ENCODE measurements around the gene HSPA12B.

HSPA12B gene

GRCh38 chr20:3775457-3776108 lies 43.1 kb downstream of the HSPA12B start (continued):
- TF ChIP-seq, protein P1, sequence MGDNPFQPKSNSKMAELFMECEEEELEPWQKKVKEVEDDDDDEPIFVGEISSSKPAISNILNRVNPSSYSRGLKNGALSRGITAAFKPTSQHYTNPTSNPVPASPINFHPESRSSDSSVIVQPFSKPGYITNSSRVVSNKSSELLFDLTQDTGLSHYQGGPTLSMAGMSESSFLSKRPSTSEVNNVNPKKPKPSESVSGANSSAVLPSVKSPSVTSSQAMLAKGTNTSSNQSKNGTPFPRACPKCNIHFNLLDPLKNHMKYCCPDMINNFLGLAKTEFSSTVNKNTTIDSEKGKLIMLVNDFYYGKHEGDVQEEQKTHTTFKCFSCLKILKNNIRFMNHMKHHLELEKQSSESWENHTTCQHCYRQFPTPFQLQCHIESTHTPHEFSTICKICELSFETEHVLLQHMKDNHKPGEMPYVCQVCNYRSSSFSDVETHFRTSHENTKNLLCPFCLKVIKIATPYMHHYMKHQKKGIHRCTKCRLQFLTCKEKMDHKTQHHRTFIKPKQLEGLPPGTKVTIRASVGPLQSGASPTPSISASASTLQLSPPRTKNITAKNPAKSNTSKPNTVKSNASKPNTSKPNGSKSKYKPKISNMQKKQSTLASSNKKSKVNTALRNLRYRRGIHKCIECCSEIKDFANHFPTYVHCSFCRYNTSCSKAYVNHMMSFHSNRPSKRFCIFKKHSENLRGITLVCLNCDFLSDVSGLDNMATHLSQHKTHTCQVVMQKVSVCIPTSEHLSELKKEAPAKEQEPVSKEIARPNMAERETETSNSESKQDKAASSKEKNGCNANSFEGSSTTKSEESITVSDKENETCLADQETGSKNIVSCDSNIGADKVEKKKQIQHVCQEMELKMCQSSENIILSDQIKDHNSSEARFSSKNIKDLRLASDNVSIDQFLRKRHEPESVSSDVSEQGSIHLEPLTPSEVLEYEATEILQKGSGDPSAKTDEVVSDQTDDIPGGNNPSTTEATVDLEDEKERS (tag by site-specific recombination; IDR thresholded peaks at IDR 0.05): no peak
- TF ChIP-seq ZNF449 (tag by site-specific recombination; IDR thresholded peaks at IDR 0.05) (no peak), ZNF473 (tag by site-specific recombination; IDR thresholded peaks at IDR 0.05) (no peak), ZNF354C (tag by site-specific recombination; IDR thresholded peaks at IDR 0.05; ENCODE audit: borderline replicate concordance, low read depth) (no peak)
- TF ChIP-seq, protein P2, sequence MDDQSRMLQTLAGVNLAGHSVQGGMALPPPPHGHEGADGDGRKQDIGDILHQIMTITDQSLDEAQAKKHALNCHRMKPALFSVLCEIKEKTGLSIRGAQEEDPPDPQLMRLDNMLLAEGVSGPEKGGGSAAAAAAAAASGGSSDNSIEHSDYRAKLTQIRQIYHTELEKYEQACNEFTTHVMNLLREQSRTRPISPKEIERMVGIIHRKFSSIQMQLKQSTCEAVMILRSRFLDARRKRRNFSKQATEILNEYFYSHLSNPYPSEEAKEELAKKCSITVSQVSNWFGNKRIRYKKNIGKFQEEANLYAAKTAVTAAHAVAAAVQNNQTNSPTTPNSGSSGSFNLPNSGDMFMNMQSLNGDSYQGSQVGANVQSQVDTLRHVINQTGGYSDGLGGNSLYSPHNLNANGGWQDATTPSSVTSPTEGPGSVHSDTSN (CRISPR knock-in tag; IDR thresholded peaks at IDR 0.05): no peak

- Histone ChIP-seq H3K27ac (ENCODE audit: extremely low read depth, low read depth, low read length) (no peak overlapping the region), H3K9me3 (ENCODE audit: control insufficient read depth, insufficient read depth, low read depth, low read length) (no peaks in the 10 kb centered on the region), H3K4me3 (ENCODE audit: low read depth, low read length) (peak overlapping the region; percentile 25), H3K4me1 (ENCODE audit: control insufficient read depth, insufficient read depth, low read length) (no peaks in the 10 kb centered on the region), H3K36me3 (ENCODE audit: control insufficient read depth in 2 of 2, insufficient read depth in 1 of 2, low read length in 2 of 2) (no peaks in the 10 kb centered on the region; a peak in 1 of 3 replicates)
- POLR2A ChIA-PET: interaction anchor here (0.7 to 2.9 kb wide), 3 partner anchors 9 to 35 kb away, joined by 3 to 36 read pairs (median 3); partner anchors contain the start of gene ADISSP
- TF ChIP-seq ZNF341 (tag by site-specific recombination; IDR thresholded peaks at IDR 0.05; ENCODE audit: low read depth) (peak; percentile 53; the same call in 1 of the 2 replicates), PRDM1 (tag by site-specific recombination; IDR thresholded peaks at IDR 0.05) (no peak)
- CTCF ChIA-PET: interaction anchor here (0.6 to 2.9 kb wide), 3 partner anchors 9 to 723 kb away, joined by 3 to 12 read pairs (median 3); partner anchors contain the start of gene ADISSP
Observed at GRCh38 chr20:3777381-3777715, 44.9 kb downstream of the HSPA12B start.

DNA sequence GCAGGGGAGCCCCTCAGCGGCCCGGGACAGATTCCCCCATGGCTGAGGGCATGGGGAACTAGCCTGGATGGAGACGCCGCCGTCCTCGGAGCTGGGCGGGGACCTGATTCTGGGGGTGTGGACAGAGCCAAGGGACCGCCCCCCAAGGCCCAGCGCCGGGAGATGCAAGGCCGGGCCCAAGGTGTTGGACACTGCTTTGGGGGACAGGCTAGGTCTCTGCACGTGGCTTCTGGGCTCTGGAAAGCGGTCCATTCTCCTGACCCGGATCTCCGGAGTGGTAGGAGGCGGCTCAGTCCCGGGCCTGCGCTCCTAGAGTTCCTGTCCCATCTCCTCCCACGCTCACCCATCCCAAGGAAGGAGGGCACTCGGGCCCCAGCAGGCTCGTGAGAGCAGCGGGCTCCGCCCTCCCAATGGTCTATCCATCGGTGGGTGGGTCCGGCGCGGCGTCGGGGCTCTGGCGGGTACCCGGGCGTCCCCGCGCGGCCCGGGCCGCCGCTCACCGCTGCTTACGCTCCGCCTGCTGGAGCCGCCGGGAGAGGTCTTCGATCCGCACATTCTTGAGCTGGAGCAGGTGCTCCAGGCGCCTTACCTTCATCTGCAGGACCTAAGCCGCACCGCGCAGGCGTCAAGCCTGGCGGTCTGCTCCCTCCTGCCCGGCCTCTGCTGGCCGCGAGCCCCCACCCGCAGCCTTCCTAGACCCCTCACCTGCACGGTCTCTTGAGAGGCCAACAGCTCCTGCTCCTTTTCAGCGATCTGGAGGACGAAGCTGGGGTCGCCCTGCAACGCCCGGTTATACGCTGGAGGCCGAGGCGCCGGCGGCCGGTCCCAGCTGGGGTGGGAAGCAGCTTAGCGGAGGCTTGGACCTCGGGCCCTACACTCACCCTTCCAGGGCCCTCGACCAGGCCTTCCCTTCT lies 45.5 kb downstream of the HSPA12B start:
- Histone ChIP-seq H3K27ac (ENCODE audit: extremely low read depth, low read depth, low read length) (no peak overlapping the region), H3K4me3 (ENCODE audit: low read depth, low read length) (peak overlapping the region; percentile 25), H3K9me3 (ENCODE audit: control insufficient read depth, insufficient read depth, low read depth, low read length) (no peaks in the 10 kb centered on the region), H3K4me1 (ENCODE audit: control insufficient read depth, insufficient read depth, low read length) (no peaks in the 10 kb centered on the region), H3K36me3 (ENCODE audit: control insufficient read depth in 2 of 2, insufficient read depth in 1 of 2, low read length in 2 of 2) (no peaks in the 10 kb centered on the region; a peak in 1 of 3 replicates)
- CTCF ChIA-PET: interaction anchor here (0.6 to 2.9 kb wide), 7 partner anchors 10 to 214 kb away, joined by 3 to 12 read pairs (median 4); partner anchors contain the start of gene ADISSP
- POLR2A ChIA-PET: interaction anchor here (1.1 to 2.9 kb wide), 4 partner anchors 10 to 27 kb away, joined by 3 to 36 read pairs (median 4); partner anchors contain the start of genes ADISSP and CDC25B
- TF ChIP-seq ZNF335 (tag by site-specific recombination; conservative IDR thresholded peaks at IDR 0.05) (peak; percentile 40; the same call in 1 of the 2 replicates), SP2 (tag by site-specific recombination; IDR thresholded peaks at IDR 0.05) (peak; percentile 69), ZXDB (tag by site-specific recombination; IDR thresholded peaks at IDR 0.05) (no peak), ZBTB20 (tag by site-specific recombination; IDR thresholded peaks at IDR 0.05) (peak; percentile 89), ZNF133 (tag by site-specific recombination; IDR thresholded peaks at IDR 0.05) (no peak), ZNF324 (tag by site-specific recombination; IDR thresholded peaks at IDR 0.05) (no peak), ZFHX2 (tag by site-specific recombination; conservative IDR thresholded peaks at IDR 0.05) (peak; percentile 52), GLIS1 (tag by site-specific recombination; IDR thresholded peaks at IDR 0.05) (peak; percentile 26; the same call in 1 of the 2 replicates)
- TF ChIP-seq, protein P2 (CRISPR knock-in tag; IDR thresholded peaks at IDR 0.05): 0 out of 2 replicates have a peak, but pooled peaks have one; percentile 33
- TF ChIP-seq, protein P3, sequence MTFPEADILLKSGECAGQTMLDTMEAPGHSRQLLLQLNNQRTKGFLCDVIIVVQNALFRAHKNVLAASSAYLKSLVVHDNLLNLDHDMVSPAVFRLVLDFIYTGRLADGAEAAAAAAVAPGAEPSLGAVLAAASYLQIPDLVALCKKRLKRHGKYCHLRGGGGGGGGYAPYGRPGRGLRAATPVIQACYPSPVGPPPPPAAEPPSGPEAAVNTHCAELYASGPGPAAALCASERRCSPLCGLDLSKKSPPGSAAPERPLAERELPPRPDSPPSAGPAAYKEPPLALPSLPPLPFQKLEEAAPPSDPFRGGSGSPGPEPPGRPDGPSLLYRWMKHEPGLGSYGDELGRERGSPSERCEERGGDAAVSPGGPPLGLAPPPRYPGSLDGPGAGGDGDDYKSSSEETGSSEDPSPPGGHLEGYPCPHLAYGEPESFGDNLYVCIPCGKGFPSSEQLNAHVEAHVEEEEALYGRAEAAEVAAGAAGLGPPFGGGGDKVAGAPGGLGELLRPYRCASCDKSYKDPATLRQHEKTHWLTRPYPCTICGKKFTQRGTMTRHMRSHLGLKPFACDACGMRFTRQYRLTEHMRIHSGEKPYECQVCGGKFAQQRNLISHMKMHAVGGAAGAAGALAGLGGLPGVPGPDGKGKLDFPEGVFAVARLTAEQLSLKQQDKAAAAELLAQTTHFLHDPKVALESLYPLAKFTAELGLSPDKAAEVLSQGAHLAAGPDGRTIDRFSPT (tag by site-specific recombination; IDR thresholded peaks at IDR 0.05): no peak
- TF ChIP-seq, protein P4, sequence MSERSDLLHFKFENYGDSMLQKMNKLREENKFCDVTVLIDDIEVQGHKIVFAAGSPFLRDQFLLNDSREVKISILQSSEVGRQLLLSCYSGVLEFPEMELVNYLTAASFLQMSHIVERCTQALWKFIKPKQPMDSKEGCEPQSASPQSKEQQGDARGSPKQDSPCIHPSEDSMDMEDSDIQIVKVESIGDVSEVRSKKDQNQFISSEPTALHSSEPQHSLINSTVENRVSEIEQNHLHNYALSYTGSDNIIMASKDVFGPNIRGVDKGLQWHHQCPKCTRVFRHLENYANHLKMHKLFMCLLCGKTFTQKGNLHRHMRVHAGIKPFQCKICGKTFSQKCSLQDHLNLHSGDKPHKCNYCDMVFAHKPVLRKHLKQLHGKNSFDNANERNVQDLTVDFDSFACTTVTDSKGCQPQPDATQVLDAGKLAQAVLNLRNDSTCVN (tag by site-specific recombination; optimal IDR thresholded peaks at IDR 0.05): peak; percentile 65
